ENCODE measurements around the gene ATP2A1.
A peak's percentile ranks its signal among the peaks of the same experiment; 100 is the strongest.

The ATP2A1 gene

GRCh38 chr16:28946681-28947080, 68.4 kb downstream of the ATP2A1 start:
- no peaks in the 10 kb centered on the region for H4K20me1 ChIP-seq (ENCODE audit: insufficient read depth)
- H3K4me3 ChIP-seq (IDR thresholded peaks at IDR 0.05; ENCODE audit: insufficient read depth, low read depth, low read length) = no peak overlapping the region
- H3K4me2 ChIP-seq = no peak overlapping the region
- no peak for TF ChIP-seq CTCF (conservative IDR thresholded peaks at IDR 0.05; ENCODE audit: low read depth, low read length)
- no peak overlapping the region for H3K27ac ChIP-seq
- peaks cover 8% of the 10 kb centered on the region for H3K79me2 ChIP-seq (ENCODE audit: insufficient read depth, low read depth)
- no peaks in the 10 kb centered on the region for H3K36me3 ChIP-seq (ENCODE audit: insufficient read depth)
- H3K27me3 ChIP-seq (ENCODE audit: insufficient read depth, low read depth) = no peaks in the 10 kb centered on the region
- no peak overlapping the region for H3K9ac ChIP-seq
- no peak overlapping the region for H2AFZ ChIP-seq (ENCODE audit: low read depth)
- H3K4me1 ChIP-seq (ENCODE audit: low read depth, poor library complexity, severe bottlenecking) = peaks cover 15% of the 10 kb centered on the region

DNA sequence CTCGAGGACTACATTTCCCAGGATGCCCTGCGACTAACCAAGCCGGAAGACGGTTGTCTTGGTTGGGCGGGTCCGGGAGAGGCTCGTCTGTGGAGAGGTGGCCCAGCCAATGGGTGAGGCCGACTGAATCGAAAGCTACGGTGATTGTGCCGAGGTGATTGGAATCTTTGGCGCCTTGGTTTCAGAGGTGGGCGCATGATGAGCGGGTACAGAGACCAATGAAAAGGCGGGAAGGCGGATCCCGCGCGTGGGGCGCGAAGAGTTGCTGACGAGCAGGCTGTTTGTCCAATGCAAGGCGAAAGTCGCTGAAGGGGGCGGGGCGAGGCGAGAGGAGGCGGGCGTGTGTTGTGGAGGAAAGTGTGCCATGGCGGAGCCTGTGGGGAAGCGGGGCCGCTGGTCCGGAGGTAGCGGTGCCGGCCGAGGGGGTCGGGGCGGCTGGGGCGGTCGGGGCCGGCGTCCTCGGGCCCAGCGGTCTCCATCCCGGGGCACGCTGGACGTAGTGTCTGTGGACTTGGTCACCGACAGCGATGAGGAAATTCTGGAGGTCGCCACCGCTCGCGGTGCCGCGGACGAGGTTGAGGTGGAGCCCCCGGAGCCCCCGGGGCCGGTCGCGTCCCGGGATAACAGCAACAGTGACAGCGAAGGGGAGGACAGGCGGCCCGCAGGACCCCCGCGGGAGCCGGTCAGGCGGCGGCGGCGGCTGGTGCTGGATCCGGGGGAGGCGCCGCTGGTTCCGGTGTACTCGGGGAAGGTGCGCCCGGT, 72.5 kb downstream of the ATP2A1 start, which contains the start of gene NFATC2IP:
NFATC2IP (plus strand) TSS at position 290 of the 762 bp plus-strand sequence; CDS start at position 365, 75 bp downstream.
- Histone ChIP-seq H2AFZ (ENCODE audit: low read depth) (peak within 1 kb of the TSS; percentile 97), H3K27ac (peak within 1 kb of the TSS; percentile 32), H3K4me1 (ENCODE audit: low read depth, poor library complexity, severe bottlenecking) (peaks cover 22% of the 10 kb centered on the region), H3K4me3 (IDR thresholded peaks at IDR 0.05; ENCODE audit: insufficient read depth, low read depth, low read length) (no peak within 1 kb of the TSS), H3K27me3 (ENCODE audit: insufficient read depth, low read depth) (no peaks in the 10 kb centered on the region), H3K4me2 (peak within 1 kb of the TSS; percentile 62), H4K20me1 (ENCODE audit: insufficient read depth) (no peaks in the 10 kb centered on the region), H3K36me3 (ENCODE audit: insufficient read depth) (no peaks in the 10 kb centered on the region; the same call in 1 of the 2 replicates), H3K9ac (peak within 1 kb of the TSS; percentile 78), H3K79me2 (ENCODE audit: insufficient read depth, low read depth) (peaks cover 28% of the 10 kb centered on the region)
- TF ChIP-seq CTCF (conservative IDR thresholded peaks at IDR 0.05; ENCODE audit: low read depth, low read length) = no peak

DNA sequence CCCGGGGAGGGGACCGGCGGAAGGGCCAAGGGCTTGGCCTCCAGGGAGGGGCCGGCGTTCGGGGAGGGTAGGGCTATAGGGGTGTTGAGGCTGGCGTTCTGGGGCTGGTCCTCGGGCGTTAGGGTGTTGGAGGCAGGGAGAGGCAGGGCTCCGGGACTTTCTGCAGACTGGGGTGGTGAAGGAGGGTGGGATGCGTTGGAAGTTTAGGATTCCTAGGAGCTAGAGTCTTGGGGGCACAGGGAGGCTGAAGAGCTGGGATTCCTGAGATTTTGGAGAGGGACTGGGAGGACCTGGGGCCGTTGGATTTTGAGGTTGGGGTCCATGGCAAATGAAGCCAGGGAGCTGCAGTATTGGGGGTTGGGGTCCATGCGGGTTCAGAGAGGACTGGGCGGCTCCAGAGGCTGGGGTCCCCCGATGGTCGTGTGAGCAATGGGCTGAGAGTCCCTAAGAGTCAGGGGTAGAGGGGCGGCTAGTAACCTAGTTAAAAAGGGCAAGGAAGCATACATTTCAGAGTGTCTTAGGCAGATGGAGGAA, 73.2 kb downstream of the ATP2A1 start:
- Histone ChIP-seq H3K4me1 (ENCODE audit: low read depth, poor library complexity, severe bottlenecking) (peaks cover 21% of the 10 kb centered on the region), H3K36me3 (ENCODE audit: insufficient read depth) (no peaks in the 10 kb centered on the region; the same call in 1 of the 2 replicates), H3K4me2 (peak overlapping the region; percentile 62), H4K20me1 (ENCODE audit: insufficient read depth) (no peaks in the 10 kb centered on the region), H3K9ac (peak overlapping the region; percentile 78), H3K4me3 (IDR thresholded peaks at IDR 0.05; ENCODE audit: insufficient read depth, low read depth, low read length) (no peak overlapping the region), H2AFZ (ENCODE audit: low read depth) (peak overlapping the region; percentile 97), H3K27ac (peak overlapping the region; percentile 32; the same call in 1 of the 2 replicates), H3K79me2 (ENCODE audit: insufficient read depth, low read depth) (peaks cover 28% of the 10 kb centered on the region), H3K27me3 (ENCODE audit: insufficient read depth, low read depth) (no peaks in the 10 kb centered on the region)
- no peak for TF ChIP-seq CTCF (conservative IDR thresholded peaks at IDR 0.05; ENCODE audit: low read depth, low read length)

All from KMS-11 (cell line).